ENCODE measurements around the gene SNED1.

DNA sequence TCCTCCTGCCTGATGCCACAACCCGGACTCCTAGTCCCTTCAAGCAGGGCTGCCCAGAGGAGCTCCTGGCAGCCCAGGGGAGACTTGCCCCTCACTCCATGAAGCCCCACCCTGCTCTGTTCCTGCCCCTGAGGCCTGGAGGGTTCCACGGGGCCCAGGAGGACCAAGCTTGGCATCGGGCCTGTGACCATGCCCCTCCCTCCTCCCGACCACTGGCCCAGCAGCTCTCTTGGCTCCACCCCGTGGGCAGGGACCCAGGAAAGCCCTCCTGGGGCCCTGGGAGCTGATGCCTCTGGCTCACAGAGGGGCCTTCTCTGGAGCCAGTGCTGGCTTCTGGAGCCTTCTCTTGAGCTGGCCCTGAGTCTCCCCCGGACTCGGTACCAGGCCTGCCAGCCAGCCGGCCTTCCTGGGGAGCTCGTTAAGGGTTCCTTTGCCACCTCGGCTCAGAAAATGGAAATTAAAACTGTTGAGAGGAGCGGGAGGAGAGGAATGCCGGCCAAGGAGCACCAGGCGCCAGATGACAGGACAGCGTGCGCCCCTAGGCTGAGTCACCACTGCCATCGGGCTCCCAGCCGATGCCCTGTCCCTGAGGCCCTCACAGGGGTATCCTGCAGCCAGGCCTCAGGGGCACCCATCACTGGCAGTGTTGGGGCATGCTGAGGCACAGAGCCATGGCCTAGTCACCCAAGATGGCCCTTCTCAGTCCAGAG is 40.6 kb upstream of the SNED1 start:
- TF ChIP-seq, protein P1, sequence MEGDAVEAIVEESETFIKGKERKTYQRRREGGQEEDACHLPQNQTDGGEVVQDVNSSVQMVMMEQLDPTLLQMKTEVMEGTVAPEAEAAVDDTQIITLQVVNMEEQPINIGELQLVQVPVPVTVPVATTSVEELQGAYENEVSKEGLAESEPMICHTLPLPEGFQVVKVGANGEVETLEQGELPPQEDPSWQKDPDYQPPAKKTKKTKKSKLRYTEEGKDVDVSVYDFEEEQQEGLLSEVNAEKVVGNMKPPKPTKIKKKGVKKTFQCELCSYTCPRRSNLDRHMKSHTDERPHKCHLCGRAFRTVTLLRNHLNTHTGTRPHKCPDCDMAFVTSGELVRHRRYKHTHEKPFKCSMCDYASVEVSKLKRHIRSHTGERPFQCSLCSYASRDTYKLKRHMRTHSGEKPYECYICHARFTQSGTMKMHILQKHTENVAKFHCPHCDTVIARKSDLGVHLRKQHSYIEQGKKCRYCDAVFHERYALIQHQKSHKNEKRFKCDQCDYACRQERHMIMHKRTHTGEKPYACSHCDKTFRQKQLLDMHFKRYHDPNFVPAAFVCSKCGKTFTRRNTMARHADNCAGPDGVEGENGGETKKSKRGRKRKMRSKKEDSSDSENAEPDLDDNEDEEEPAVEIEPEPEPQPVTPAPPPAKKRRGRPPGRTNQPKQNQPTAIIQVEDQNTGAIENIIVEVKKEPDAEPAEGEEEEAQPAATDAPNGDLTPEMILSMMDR (IDR thresholded peaks at IDR 0.05; ENCODE audit: low read depth, low read length, poor library complexity, severe bottlenecking), result no peak
- no peak for TF ChIP-seq EZH2phosphoT487 (IDR thresholded peaks at IDR 0.05; ENCODE audit: borderline replicate concordance, low read length)

Measured in DOHH2 (cell line).